Neural crest cell (in vitro differentiated cells): ENCODE results near the gene SIGLEC6. TPM values are rescaled to one million over a fixed set of nuclear protein-coding genes. Genes with fewer than 3 reads are reported as not detected.
A peak's percentile ranks its signal among the peaks of the same experiment; 100 is the strongest.

Experiments used
- DNase-seq: peaks from one replicate; pipeline ENCODE4 v3.0.0; 2021; ENCODE audit warnings: low read depth, mixed read lengths, low spot score
- H3K27ac Mint-ChIP-seq: one replicate; pipeline ENCODE4 v1.8.0; 2021; ENCODE audit warnings: mild to moderate bottlenecking, mixed read lengths; ENCODE audit not compliant: unreplicated experiment
- H3K27me3 Mint-ChIP-seq: 2 replicates; pipeline ENCODE4 v1.8.0; 2021; ENCODE audit warnings: low read depth, mild to moderate bottlenecking, mixed read lengths
- H3K36me3 Mint-ChIP-seq: 2 replicates; pipeline ENCODE4 v1.8.0; 2021; ENCODE audit warnings: low read depth, mild to moderate bottlenecking, mixed read lengths
- H3K4me1 Mint-ChIP-seq: 2 replicates; pipeline ENCODE4 v1.8.0; 2021; ENCODE audit warnings: mixed read lengths
- H3K4me3 Mint-ChIP-seq: one replicate; pipeline ENCODE4 v1.8.0; 2021; ENCODE audit warnings: mild to moderate bottlenecking, mixed read lengths
- H3K9me3 Mint-ChIP-seq: 2 replicates; pipeline ENCODE4 v1.8.0; 2021; ENCODE audit warnings: mixed read lengths
- CTCF ChIP-seq: fragments of 200-600 bp; sonication (generic); conservative IDR thresholded peaks from 2 replicates; pipeline ENCODE4 v1.5.0; 2021; ENCODE audit warnings: antibody characterized with exemption, mild to moderate bottlenecking
- long read RNA-seq: library from polyadenylated mRNA; unstranded; transcript quantifications from one replicate; pipeline ENCODE4 v2.0.0, GENCODE V29; 2020
- total RNA-seq: library from RNA; stranded (reverse); gene quantifications from 2 replicates; pipeline ENCODE4 v1.2.1, GENCODE V29; 2021

The SIGLEC6 gene
- not detected in 2 replicates for total RNA-seq
- long read RNA-seq, result 0 reads

DNA sequence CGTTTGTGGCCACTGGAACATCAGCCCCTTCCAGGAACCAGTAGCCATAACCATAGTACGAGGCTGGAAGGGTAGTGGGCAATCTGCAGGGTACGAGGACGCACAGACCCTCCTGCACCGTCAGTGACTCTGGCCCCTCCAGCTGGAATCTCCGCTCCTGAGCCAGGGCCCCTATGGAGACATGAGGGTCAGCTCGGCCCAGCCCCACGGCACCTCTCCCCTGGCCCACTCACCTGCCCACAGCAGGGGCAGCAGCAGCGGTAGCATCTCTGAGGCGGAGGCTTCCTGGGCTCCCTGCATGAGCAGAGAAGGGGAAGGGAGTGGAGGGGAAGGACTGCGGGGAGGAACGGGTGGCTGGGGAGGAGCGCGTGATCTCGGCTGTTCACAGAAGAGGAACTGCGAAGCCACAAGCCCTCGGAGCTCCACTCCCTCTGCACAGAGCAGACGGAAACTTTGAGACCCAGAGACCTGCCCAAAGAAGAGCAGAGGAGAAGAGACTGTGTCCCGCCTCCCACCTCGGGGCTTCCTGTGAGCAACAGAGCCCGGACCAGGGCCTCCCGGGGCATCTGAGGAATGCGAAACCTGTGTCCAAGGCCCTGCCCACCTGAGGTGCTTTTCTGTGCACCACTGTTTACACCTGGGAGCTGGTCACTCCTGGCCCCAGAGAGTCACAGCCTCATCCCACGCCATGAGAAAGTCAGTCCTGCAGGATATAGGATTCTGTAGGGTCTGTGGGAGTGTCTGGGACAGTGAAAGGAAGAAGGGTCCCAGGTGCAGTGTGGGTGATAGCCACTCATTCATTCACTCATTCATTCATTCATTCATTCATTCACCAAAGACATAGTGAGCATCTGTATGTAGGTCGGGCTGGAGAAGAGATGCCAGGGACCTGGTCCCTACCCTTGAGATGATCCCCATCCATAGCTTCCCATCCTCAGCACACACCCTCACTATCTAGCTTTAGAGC, at the start of gene SIGLEC6:
Gene SIGLEC6 (minus strand): TSS at position 322 of the 967 bp plus-strand sequence. CDS start 22 bp downstream, at position 300.
- H3K4me3 Mint-ChIP-seq, result no peak within 1 kb of the TSS
- H3K9me3 Mint-ChIP-seq, result no peaks in the 10 kb centered on the region
- H3K36me3 Mint-ChIP-seq, result no peaks in the 10 kb centered on the region
- peaks cover 95% of the 10 kb centered on the region for H3K27me3 Mint-ChIP-seq
- DNase-seq, result no peak
- no peak for TF ChIP-seq CTCF
- H3K4me1 Mint-ChIP-seq, result no peaks in the 10 kb centered on the region
- H3K27ac Mint-ChIP-seq, result no peak within 1 kb of the TSS

DNA sequence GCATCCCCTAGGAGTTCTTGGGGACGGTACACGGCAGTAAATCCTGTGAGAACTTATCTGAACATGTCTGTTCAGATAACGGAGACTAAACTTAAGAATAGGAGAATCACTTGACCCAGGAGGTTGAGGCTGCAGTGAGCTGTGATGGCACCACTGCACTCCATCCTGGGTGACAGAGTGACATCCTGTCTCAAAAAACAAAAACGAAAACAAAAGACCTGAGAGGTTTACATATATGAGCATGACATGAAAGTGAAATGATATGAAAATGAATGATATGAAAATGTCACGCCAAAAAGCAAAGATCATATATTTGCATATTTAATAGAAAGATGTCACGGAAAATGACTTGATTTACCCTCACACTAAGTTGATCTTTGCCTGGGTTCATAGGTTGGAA, 45.4 kb upstream of the SIGLEC6 start:
- Mint-ChIP-seq H3K36me3 (peaks cover 8% of the 10 kb centered on the region), H3K4me3 (no peak overlapping the region), H3K27ac (no peak overlapping the region), H3K4me1 (peaks cover 6% of the 10 kb centered on the region), H3K27me3 (no peaks in the 10 kb centered on the region), H3K9me3 (no peaks in the 10 kb centered on the region)
- TF ChIP-seq CTCF, result no peak
- no peak for DNase-seq

DNA sequence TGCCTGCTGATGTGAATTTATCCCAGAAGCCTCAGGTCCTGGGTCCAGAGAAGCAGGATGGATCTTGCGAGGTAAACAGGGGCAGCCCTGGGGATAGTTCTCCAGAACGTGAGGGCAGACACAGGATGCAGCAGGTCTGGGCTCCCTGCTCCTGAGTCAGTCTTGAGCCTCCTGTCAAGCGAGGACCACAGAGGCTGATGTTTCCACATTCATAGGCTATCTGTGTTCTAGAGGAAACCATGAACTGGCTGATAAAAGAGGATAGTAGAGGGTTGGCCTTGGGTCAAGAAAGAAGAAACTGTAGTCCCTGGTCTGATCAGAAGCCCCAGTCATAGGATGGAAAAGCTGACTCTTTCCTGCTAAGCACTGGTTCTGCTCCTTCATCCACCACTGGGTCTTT, 41.9 kb upstream of the SIGLEC6 start:
- peak overlapping the region; percentile 47 for H3K4me3 Mint-ChIP-seq
- H3K9me3 Mint-ChIP-seq, result peaks cover 3% of the 10 kb centered on the region
- no peaks in the 10 kb centered on the region for H3K36me3 Mint-ChIP-seq
- no peak for TF ChIP-seq CTCF
- H3K27me3 Mint-ChIP-seq, result peaks cover 23% of the 10 kb centered on the region
- peaks cover 17% of the 10 kb centered on the region for H3K4me1 Mint-ChIP-seq
- DNase-seq, result no peak
- no peak overlapping the region for H3K27ac Mint-ChIP-seq

DNA sequence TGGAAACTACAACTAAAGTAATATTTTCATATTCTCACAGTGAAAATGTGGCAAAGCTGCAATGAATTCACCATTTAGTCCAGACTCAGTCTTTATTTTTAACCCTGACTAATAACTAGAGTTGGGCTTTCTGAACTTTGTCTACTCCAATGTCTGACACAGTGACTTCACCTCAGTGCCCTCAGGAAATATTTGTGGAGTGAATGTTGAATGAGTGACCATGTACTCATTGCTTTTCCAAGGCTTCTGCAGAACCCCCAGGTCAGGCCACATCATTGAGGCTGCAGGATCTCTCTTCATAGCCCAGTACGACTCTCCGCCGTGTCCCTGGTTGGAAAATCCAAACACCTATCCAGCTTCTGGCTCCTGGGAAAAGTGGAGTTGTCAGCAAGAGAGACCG, 41.4 kb upstream of the SIGLEC6 start:
- H3K4me3 Mint-ChIP-seq, result no peak overlapping the region

DNA sequence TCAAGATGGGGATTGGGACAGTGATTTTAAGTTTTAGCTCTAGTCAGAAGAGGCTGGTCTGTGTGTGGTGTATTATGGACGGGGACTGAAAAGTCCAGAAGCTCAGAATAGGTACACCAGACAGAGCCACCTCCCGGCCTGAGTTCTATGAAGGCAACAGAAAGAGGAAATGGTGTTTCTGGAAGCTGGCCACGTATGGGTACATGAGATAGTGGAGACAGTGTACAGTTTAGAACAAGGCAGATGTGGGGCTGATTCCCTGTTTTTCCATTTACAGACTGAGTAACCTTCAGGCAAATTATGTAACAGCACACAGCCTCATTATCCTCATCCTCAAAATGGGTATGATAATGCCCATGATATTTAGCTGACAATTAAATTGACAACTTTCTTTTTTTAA, 40.9 kb upstream of the SIGLEC6 start:
- H3K27me3 Mint-ChIP-seq, result peaks cover 32% of the 10 kb centered on the region
- no peak for TF ChIP-seq CTCF
- H3K27ac Mint-ChIP-seq, result no peak overlapping the region
- H3K4me3 Mint-ChIP-seq, result peak overlapping the region; percentile 98
- DNase-seq, result no peak
- H3K9me3 Mint-ChIP-seq, result peaks cover 3% of the 10 kb centered on the region
- H3K4me1 Mint-ChIP-seq, result peaks cover 17% of the 10 kb centered on the region
- no peaks in the 10 kb centered on the region for H3K36me3 Mint-ChIP-seq

More for the DNA sequence above, 41.4 kb upstream of the SIGLEC6 start:
- Mint-ChIP-seq H3K27ac (no peak overlapping the region), H3K4me1 (peaks cover 17% of the 10 kb centered on the region), H3K36me3 (no peaks in the 10 kb centered on the region), H3K9me3 (peaks cover 3% of the 10 kb centered on the region), H3K27me3 (peaks cover 27% of the 10 kb centered on the region)
- no peak for DNase-seq
- TF ChIP-seq CTCF, result no peak
